Gastrocnemius medialis (tissue), 4 donors: ENCODE measurements around the gene ATP8B4. TPM values are rescaled to one million over a fixed set of nuclear protein-coding genes. Genes with fewer than 3 reads are reported as not detected.

Experiments
- ATAC-seq, 2 donors: fragments of 150-250 bp; one replicate each; pipeline ENCODE4 v1.9.1; 2016
- DNase-seq, 2 donors: peaks; one replicate each; pipeline ENCODE4 v3.0.0-alpha.2; 2019
- H3K27ac ChIP-seq, 4 donors: fragments of 200-600 bp; sonication (generic); 1 replicate in 1 of 4; 2 replicates in 3 of 4; pipeline ENCODE4 v1.5.1; 2016 to 2018; ENCODE audit warnings: mild to moderate bottlenecking in 2 of 4, moderate library complexity in 1 of 4
- H3K27me3 ChIP-seq, 3 donors: fragments of 200-600 bp; sonication (generic) in 2 of 3; 1 replicate in 1 of 3; 2 replicates in 2 of 3; pipeline versions ENCODE4 v1.5.1 to v1.6.0; 2016 to 2019; ENCODE audit warnings: mild to moderate bottlenecking in 1 of 3, moderate library complexity in 1 of 3
- H3K36me3 ChIP-seq, 2 donors: fragments of 200-600 bp; sonication (generic) in 1 of 2; one replicate each; pipeline ENCODE4 v1.5.1; 2017 to 2018
- H3K4me1 ChIP-seq, 2 donors: fragments of 200-600 bp; sonication (generic) in 1 of 2; one replicate each; pipeline ENCODE4 v1.5.1; 2016 to 2017; ENCODE audit warnings: mild to moderate bottlenecking in 2 of 2
- H3K4me3 ChIP-seq, 4 donors: fragments of 200-600 bp; sonication (generic) in 3 of 4; 1 replicate in 1 of 4; 2 replicates in 3 of 4; pipeline ENCODE4 v1.5.1; 2016 to 2019; ENCODE audit warnings: mild to moderate bottlenecking in 2 of 4
- H3K9me3 ChIP-seq, 3 donors: fragments of 200-600 bp; sonication (generic) in 2 of 3; 1 replicate in 1 of 3; 2 replicates in 2 of 3; pipeline ENCODE4 v1.5.1; 2016 to 2019
- CTCF ChIP-seq, 5 experiments: fragments of 450-650 bp in 3 of 5; fragments of 200-600 bp in 2 of 5; sonication (generic) in 2 of 5; IDR thresholded peaks in 4 of 5; conservative IDR thresholded peaks in 1 of 5; 1 replicate in 4 of 5; 2 replicates in 1 of 5; pipeline ENCODE4 v1.5.1; 2016 to 2019; ENCODE audit warnings: antibody characterized with exemption in 5 of 5, mild to moderate bottlenecking in 3 of 5, moderate library complexity in 3 of 5
- POLR2A ChIP-seq, 2 donors: fragments of 450-650 bp; IDR thresholded peaks; one replicate each; pipeline ENCODE4 v1.6.1; 2017; ENCODE audit warnings: antibody characterized with exemption in 2 of 2, mild to moderate bottlenecking in 2 of 2, moderate library complexity in 2 of 2
- in situ Hi-C, 4 donors: fragments of 200-750 bp; cut with MboI; loops; one replicate each; pipeline versions ENCODE4 v1.15.0 to v1.8.0; 2017; ENCODE audit warnings: low sequenced_read_pairs in 4 of 4
- intact Hi-C: fragments of 100-400 bp; cut with DNase I; formaldehyde crosslinking; loops from one replicate; pipeline ENCODE4 v1.15.1; 2023; ENCODE audit warnings: low total_unique reads
- total RNA-seq, 4 donors: library from RNA; depleted of rRNA; stranded (reverse); fragments of >200 nt; gene quantifications; one replicate each; pipeline versions ENCODE4 v1.1.0 to v1.2.3, GENCODE V29; 2016

ATP8B4 gene
- total RNA-seq, 4 donors from 2014 or later: 1.7 to 3.4 (median 2.4) TPM

- TF ChIP-seq CTCF (IDR thresholded peaks at IDR 0.05 in 4 of 5, conservative IDR thresholded peaks at IDR 0.05 in 1 of 5) (no peak), POLR2A (IDR thresholded peaks at IDR 0.05) (no peak)
- intact Hi-C loops: no loop called here
- peak overlapping the region; percentile 43 to 60 (median 48) for H3K27ac ChIP-seq
- no peaks in the 10 kb centered on the region for H3K27me3 ChIP-seq
- H3K9me3 ChIP-seq: no peaks in the 10 kb centered on the region
- H3K36me3 ChIP-seq: no peaks in the 10 kb centered on the region
- H3K4me1 ChIP-seq: no peaks in the 10 kb centered on the region
- in situ Hi-C loops: loop anchor here in 1 of 4 donors (25.0 kb wide), 1 partner anchor 91 kb away; no protein-coding TSS in a partner anchor
- ATAC-seq (peak; percentile 73 to 79), DNase-seq (no peak)
- H3K4me3 ChIP-seq: no peak overlapping the region
These were observed 216.1 kb downstream of the ATP8B4 start for GRCh38 chr15:49902685-49903501.

DNA sequence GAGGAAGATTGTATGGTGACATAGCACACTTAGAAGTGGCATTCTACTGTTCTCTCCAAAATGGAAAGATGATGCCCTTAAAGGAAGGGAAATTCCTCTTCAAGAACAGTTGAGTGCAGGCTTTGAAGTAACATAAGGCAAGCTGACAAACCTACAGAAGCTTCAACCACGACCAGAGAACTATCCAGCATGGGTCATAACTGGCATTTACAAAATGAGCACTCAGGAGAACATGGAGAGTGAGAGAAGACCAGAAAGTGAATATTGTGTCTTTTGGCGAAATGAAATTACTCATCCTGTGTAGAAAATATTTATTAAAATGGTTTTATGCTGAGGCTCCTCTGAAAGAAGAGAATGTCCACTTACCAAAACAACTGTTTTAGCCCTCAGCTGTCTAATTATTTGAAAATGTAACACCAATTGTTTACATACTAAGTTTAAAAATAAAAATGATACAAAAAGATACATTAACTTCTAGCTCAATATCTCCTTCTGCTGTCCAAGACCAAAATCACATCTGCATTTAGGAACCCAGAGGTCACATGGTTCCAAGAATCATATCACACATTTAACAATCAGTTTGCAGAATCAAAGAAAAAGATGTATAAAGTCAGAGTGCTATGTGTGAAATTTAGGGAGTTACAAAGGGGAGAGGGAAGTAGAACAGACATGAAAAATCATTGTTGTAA lies 216.9 kb downstream of the ATP8B4 start:
- in situ Hi-C loops (loop anchor here in 1 of 4 donors (25.0 kb wide), 1 partner anchor 90 kb away; no protein-coding TSS in a partner anchor), intact Hi-C loops (no loop called here)
- DNase-seq (no peak), ATAC-seq (peak in 1 of 2 donors; percentile 21)
- TF ChIP-seq POLR2A (IDR thresholded peaks at IDR 0.05): no peak
- TF ChIP-seq CTCF (IDR thresholded peaks at IDR 0.05 in 4 of 5, conservative IDR thresholded peaks at IDR 0.05 in 1 of 5): no peak
- H3K27ac ChIP-seq: peak overlapping the region; percentile 47 to 60 (median 50)
- H3K4me3 ChIP-seq: no peak overlapping the region
- H3K36me3 ChIP-seq: no peaks in the 10 kb centered on the region
- no peaks in the 10 kb centered on the region for H3K4me1 ChIP-seq
- H3K27me3 ChIP-seq: no peaks in the 10 kb centered on the region
- H3K9me3 ChIP-seq: no peaks in the 10 kb centered on the region

DNA sequence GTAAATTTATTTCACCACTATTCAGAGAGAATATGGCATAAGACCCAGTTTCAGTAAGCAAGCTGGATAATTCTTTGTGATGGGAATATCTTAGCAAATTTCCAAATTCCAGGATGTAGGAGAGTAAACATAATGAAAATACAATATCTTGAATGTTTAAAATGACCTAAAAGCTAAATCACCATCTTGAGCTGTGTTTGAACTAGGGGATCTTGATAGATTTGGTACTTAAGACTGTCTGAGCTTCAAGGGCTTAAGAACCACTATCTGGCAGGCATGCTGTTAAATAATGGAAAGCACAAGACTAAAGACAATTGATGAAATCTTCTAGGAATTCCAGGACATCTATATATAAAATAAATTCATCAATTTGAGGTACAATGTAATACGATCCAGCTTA lies 217.7 kb downstream of the ATP8B4 start:
- no peaks in the 10 kb centered on the region for H3K27me3 ChIP-seq
- DNase-seq (no peak), ATAC-seq (no peak)
- no peaks in the 10 kb centered on the region for H3K4me1 ChIP-seq
- TF ChIP-seq CTCF (IDR thresholded peaks at IDR 0.05 in 4 of 5, conservative IDR thresholded peaks at IDR 0.05 in 1 of 5): no peak
- no peak for TF ChIP-seq POLR2A (IDR thresholded peaks at IDR 0.05)
- H3K27ac ChIP-seq: peak overlapping the region in 3 of 4 donors; percentile 49 to 60 (median 50)
- no peaks in the 10 kb centered on the region for H3K36me3 ChIP-seq
- intact Hi-C loops (no loop called here), in situ Hi-C loops (loop anchor here in 1 of 4 donors (25.0 kb wide), 1 partner anchor 89 kb away; no protein-coding TSS in a partner anchor)
- no peaks in the 10 kb centered on the region for H3K9me3 ChIP-seq
- H3K4me3 ChIP-seq: no peak overlapping the region

GRCh38 chr15:49900903-49901235 lies 218.2 kb downstream of the ATP8B4 start:
- H3K36me3 ChIP-seq: no peaks in the 10 kb centered on the region
- no peaks in the 10 kb centered on the region for H3K27me3 ChIP-seq
- no peak overlapping the region for H3K4me3 ChIP-seq
- peak overlapping the region in 1 of 4 donors; percentile 49 for H3K27ac ChIP-seq
- in situ Hi-C loops (loop anchor here in 1 of 4 donors (25.0 kb wide), 1 partner anchor 89 kb away; no protein-coding TSS in a partner anchor), intact Hi-C loops (no loop called here)
- H3K4me1 ChIP-seq: no peaks in the 10 kb centered on the region
- DNase-seq (no peak), ATAC-seq (no peak)
- no peak for TF ChIP-seq POLR2A (IDR thresholded peaks at IDR 0.05)
- no peak for TF ChIP-seq CTCF (IDR thresholded peaks at IDR 0.05 in 4 of 5, conservative IDR thresholded peaks at IDR 0.05 in 1 of 5)
- H3K9me3 ChIP-seq: no peaks in the 10 kb centered on the region
